IMR-90 (cell line): ENCODE measurements around the gene CHN2. TPM values are rescaled to one million over a fixed set of nuclear protein-coding genes. Genes with fewer than 3 reads are reported as not detected.

Experiments used
- ATAC-seq: fragments of 200-7000 bp; cut with Tn5 transposase; 2 replicates; pipeline ENCODE4 v1.9.1; 2020; ENCODE audit warnings: low read depth, mild to moderate bottlenecking, moderate library complexity
- BruUV-seq: library from RNA; stranded (reverse); fragments of 400-500 nt; replicated peaks from 2 replicates; lab custom pipeline; 2021; lab: Mats Ljungman, UMichigan
- CTCF ChIA-PET: fragments of 300-600 bp; formaldehyde crosslinking; extraction: SDS; loops from one replicate; lab custom pipeline; 2021; ENCODE audit warnings: antibody characterized with exemption; lab: Yijun Ruan, JAX
- POLR2A ChIA-PET: fragments of 300-600 bp; sonication (Branson Sonifier 250); formaldehyde crosslinking; loops from one replicate; lab custom pipeline; 2022; ENCODE audit warnings: antibody characterized with exemption; ENCODE audit not compliant: unreplicated experiment; lab: Charles Lee
- DNase-seq: peaks from one replicate; pipeline ENCODE4 v3.0.0; 2013
- H2AFZ ChIP-seq: replicated peaks from 2 replicates; pipeline ENCODE3; 2013; ENCODE audit warnings: low read length, mild to moderate bottlenecking; ENCODE audit not compliant: poor library complexity
- H2AK5ac ChIP-seq: 2 replicates; pipeline ENCODE4 v1.6.1; 2013; ENCODE audit warnings: low read depth, low read length, inconsistent platforms
- H2AK9ac ChIP-seq: replicated peaks from 2 replicates; pipeline ENCODE3; 2013; ENCODE audit warnings: mild to moderate bottlenecking, low read depth, low read length, moderate library complexity; ENCODE audit not compliant: poor library complexity
- H2BK120ac ChIP-seq: 2 replicates; pipeline ENCODE4 v1.6.1; 2013; ENCODE audit warnings: low read depth, low read length, inconsistent platforms
- H2BK15ac ChIP-seq: 3 replicates; pipeline ENCODE4 v1.6.1; 2013; ENCODE audit warnings: low read depth, low read length, inconsistent platforms
- H2BK20ac ChIP-seq: 2 replicates; pipeline ENCODE4 v1.6.1; 2013; ENCODE audit warnings: low read depth, mild to moderate bottlenecking, inconsistent platforms, low read length, moderate library complexity
- H2BK5ac ChIP-seq: 2 replicates; pipeline ENCODE4 v1.6.1; 2013; ENCODE audit warnings: mild to moderate bottlenecking, low read depth, low read length, inconsistent platforms; ENCODE audit not compliant: poor library complexity, severe bottlenecking
- H3K14ac ChIP-seq: replicated peaks from 2 replicates; pipeline ENCODE4 v1.6.1; 2013; ENCODE audit warnings: low read depth, low read length, inconsistent platforms
- H3K18ac ChIP-seq: 2 replicates; pipeline ENCODE4 v1.6.1; 2013; ENCODE audit warnings: low read depth, low read length, control low read depth
- H3K23ac ChIP-seq: 2 replicates; pipeline ENCODE4 v1.6.1; 2013; ENCODE audit warnings: low read depth, low read length, inconsistent platforms
- H3K27ac ChIP-seq: 2 replicates; pipeline ENCODE4 v1.5.1; 2013; ENCODE audit warnings: mild to moderate bottlenecking, control low read depth, low read length; ENCODE audit not compliant: insufficient read depth
- H3K27me3 ChIP-seq: 2 replicates; pipeline ENCODE4 v1.6.1; 2013; ENCODE audit warnings: low read length; ENCODE audit not compliant: control insufficient read depth, insufficient read depth
- H3K36me3 ChIP-seq: 2 replicates; pipeline ENCODE4 v1.6.1; 2013; ENCODE audit warnings: low read length, mixed read lengths; ENCODE audit not compliant: control insufficient read depth, insufficient read depth
- H3K4ac ChIP-seq: 2 replicates; pipeline ENCODE4 v1.6.1; 2013; ENCODE audit warnings: low read depth, low read length, inconsistent platforms
- H3K4me1 ChIP-seq: 2 replicates; pipeline ENCODE4 v1.6.1; 2013; ENCODE audit warnings: low read length, mixed read lengths; ENCODE audit not compliant: control insufficient read depth, insufficient read depth
- H3K4me2 ChIP-seq: 2 replicates; pipeline ENCODE4 v1.6.1; 2013; ENCODE audit warnings: low read depth, mild to moderate bottlenecking, control low read depth, low read length, moderate library complexity
- H3K4me3 ChIP-seq: 2 replicates; pipeline ENCODE4 v1.5.1; 2013; ENCODE audit warnings: low read depth, mild to moderate bottlenecking, control low read depth, low read length, moderate library complexity; ENCODE audit not compliant: insufficient read depth
- H3K56ac ChIP-seq: 2 replicates; pipeline ENCODE4 v1.6.1; 2013; ENCODE audit warnings: low read length, inconsistent platforms; ENCODE audit not compliant: insufficient read depth; ENCODE audit errors: extremely low read depth
- H3K79me1 ChIP-seq, 2 experiments: 2 replicates each; pipeline ENCODE4 v1.6.1; 2013; ENCODE audit warnings: low read length in 2 of 2, inconsistent platforms in 1 of 2, low read depth in 1 of 2
- H3K9ac ChIP-seq: 2 replicates; pipeline ENCODE4 v1.6.1; 2013; ENCODE audit warnings: low read depth, low read length, control low read depth
- H3K9me1 ChIP-seq: 2 replicates; pipeline ENCODE4 v1.6.1; 2013; ENCODE audit warnings: low read length, inconsistent platforms; ENCODE audit not compliant: insufficient read depth
- H3K9me3 ChIP-seq: 2 replicates; pipeline ENCODE4 v1.6.1; 2013; ENCODE audit warnings: low read length; ENCODE audit not compliant: control insufficient read depth, insufficient read depth
- H4K20me1 ChIP-seq: 2 replicates; pipeline ENCODE4 v1.6.1; 2013; ENCODE audit warnings: low read length, inconsistent platforms; ENCODE audit not compliant: insufficient read depth
- H4K5ac ChIP-seq: 2 replicates; pipeline ENCODE4 v1.6.1; 2013; ENCODE audit warnings: mild to moderate bottlenecking, low read depth, low read length, control low read depth
- H4K8ac ChIP-seq, 2 experiments: 2 replicates each; pipeline ENCODE4 v1.6.1; 2013; ENCODE audit warnings: low read depth in 2 of 2, low read length in 2 of 2, control low read depth in 1 of 2, inconsistent platforms in 1 of 2
- H4K91ac ChIP-seq: 2 replicates; pipeline ENCODE4 v1.6.1; 2013; ENCODE audit warnings: low read depth, low read length, inconsistent platforms; ENCODE audit not compliant: insufficient read depth
- CHD1 ChIP-seq: IDR thresholded peaks from 2 replicates; pipeline ENCODE4 v1.6.1; 2012; ENCODE audit warnings: low read depth, low read length, improper control_type of control experiment
- FOS ChIP-seq: fragments of 150-350 bp; IDR thresholded peaks from 2 replicates; pipeline ENCODE4 v1.6.1; 2016; ENCODE audit warnings: low read depth, low read length
- MAFK ChIP-seq: IDR thresholded peaks from 2 replicates; pipeline ENCODE4 v1.6.1; 2012; ENCODE audit warnings: low read depth, low read length, improper control_type of control experiment
- RCOR1 ChIP-seq: IDR thresholded peaks from 2 replicates; pipeline ENCODE4 v1.6.1; 2012; ENCODE audit warnings: mild to moderate bottlenecking, low read length, improper control_type of control experiment; ENCODE audit not compliant: insufficient replicate concordance
- WGBS, 2 experiments: methylation state at CpG; one replicate each; pipeline versions ENCODE4 v1.1.5 to v1.1.7; 2013; ENCODE audit warnings: missing lambda C conversion rate in 2 of 2; ENCODE audit not compliant: insufficient read length in 1 of 2; ENCODE audit errors: extremely low coverage in 2 of 2; 5-methylcytosine and 5-hydroxymethylcytosine counted together
- dilution Hi-C: fragments of 300-500 bp; cut with HindIII; formaldehyde crosslinking; loops from one replicate; pipeline ENCODE4 v1.14.3; 2018; ENCODE audit warnings: low sequenced_read_pairs; ENCODE audit not compliant: unreplicated experiment
- in situ Hi-C: fragments of 300-500 bp; cut with MboI; formaldehyde crosslinking; loops from 3 replicates; pipeline ENCODE4 v1.14.3; 2019; ENCODE audit warnings: low sequenced_read_pairs, inconsistent platforms, mixed read lengths
- intact Hi-C: fragments of 100-400 bp; cut with micrococcal nuclease; formaldehyde crosslinking; loops from 2 replicates; pipeline ENCODE4 v1.10.0; 2022
- polyA plus RNA-seq, 3 experiments: library from polyadenylated mRNA; depleted of rRNA; stranded (reverse); fragments of >200 nt; gene quantifications; 2 replicates each; pipeline ENCODE4 v1.2.3, GENCODE V29; 2012; ENCODE audit warnings: low replicate concordance in 1 of 3
- total RNA-seq: library from RNA; depleted of rRNA; stranded (reverse); fragments of >200 nt; gene quantifications from 2 replicates; pipeline ENCODE4 v1.2.3, GENCODE V29; 2012

Gene CHN2
- total and polyA plus RNA-seq, 2 of the 4 experiments (the other 2 are of a cell fraction): not detected

GRCh38 chr7:29479301-29480200 is 285.0 kb downstream of the CHN2 start:
- ChIA-PET POLR2A (no interaction called here), CTCF (no interaction called here)
- WGBS, 2 experiments: 0% methylated on average over 2 of the region's 17 CpGs; no CpG with 5 or more reads in 1 of the 2 experiments

More at GRCh38 chr7:29479301-29480200, 285.0 kb downstream of the CHN2 start:
- Histone ChIP-seq H3K9me1 (no peaks in the 10 kb centered on the region), H3K9me3 (no peaks in the 10 kb centered on the region), H3K9ac (no peak overlapping the region), H3K36me3 (no peaks in the 10 kb centered on the region), H2BK120ac (no peak overlapping the region), H3K4me3 (no peak overlapping the region), H2AK9ac (no peak overlapping the region), H2BK15ac (no peak overlapping the region), H2AK5ac (no peak overlapping the region), H3K56ac (no peak overlapping the region), H2BK5ac (no peak overlapping the region), H2AFZ (no peak overlapping the region), H3K27me3 (peaks cover 10% of the 10 kb centered on the region; the same call in 1 of the 2 replicates), H3K79me1 (no peaks in the 10 kb centered on the region), H3K18ac (no peak overlapping the region), H4K5ac (no peak overlapping the region), H3K14ac (no peak overlapping the region), H3K27ac (no peak overlapping the region), H2BK20ac (no peak overlapping the region), H3K4me2 (no peak overlapping the region), H4K8ac (no peak overlapping the region), H3K4ac (no peak overlapping the region), H4K91ac (no peak overlapping the region), H4K20me1 (no peaks in the 10 kb centered on the region), H3K4me1 (no peaks in the 10 kb centered on the region), H3K23ac (no peak overlapping the region)
- BruUV-seq: no TSS peak
- intact Hi-C loops (loop anchor here (10.0 kb wide), 1 partner anchor 1495 kb away; no protein-coding TSS in a partner anchor), in situ Hi-C loops (no loop called here), dilution Hi-C loops (no loop called here)
- ATAC-seq (peak; percentile 29), DNase-seq (no peak)
- TF ChIP-seq CHD1: no peak
- no peak for TF ChIP-seq RCOR1
- no peak for TF ChIP-seq MAFK
- TF ChIP-seq FOS: no peak
